Cardiac atrium fibroblast (primary cell): ENCODE data around the gene SP140. TPM values are rescaled to one million over a fixed set of nuclear protein-coding genes. Genes with fewer than 3 reads are reported as not detected.

Source experiments
- total RNA-seq: library from RNA; depleted of rRNA; stranded (reverse); fragments of >200 nt; gene quantifications from 2 replicates; pipeline ENCODE4 v1.2.3, GENCODE V29; 2015

The SP140 gene
- not detected in 2 replicates for total RNA-seq

GRCh38 chr2:230225486-230225885, at the start of gene SP140:
Gene SP140, plus strand, starts transcription at chr2:230225736. Its CDS starts 109 bp downstream, at chr2:230225845.

GRCh38 chr2:230219419-230220331, 5.9 kb upstream of the SP140 start, which contains the start of gene SP110:
Gene SP110, minus strand, starts transcription at chr2:230219984. Its CDS starts 3,057 bp downstream, at chr2:230216927.

GRCh38 chr2:230326453-230327417, 101.2 kb downstream of the SP140 start, which contains the start of gene SP140L:
Gene SP140L, plus strand, starts transcription at chr2:230327193. Its CDS starts 77 bp downstream, at chr2:230327270.

Other genes starting within 250 kb of the SP140 start
- gene SLC16A14, start 156.8 kb upstream of the SP140 start, total RNA-seq: 0.18 and 0.49 TPM in 2 replicates
- gene SP110, start 5.8 kb upstream of the SP140 start, total RNA-seq: 11.2 and 12.2 TPM in 2 replicates
- 4.9 and 6.0 TPM in 2 replicates for gene SP140L, start 101.5 kb downstream of the SP140 start, total RNA-seq
- 47.7 and 73.1 TPM in 2 replicates for gene SP100, start 190.5 kb downstream of the SP140 start, total RNA-seq